Psoas muscle (tissue), 8 donors: ENCODE results near the gene ALG12. TPM values are rescaled to one million over a fixed set of nuclear protein-coding genes. Genes with fewer than 3 reads are reported as not detected.

Experiments
- ATAC-seq, 4 donors: fragments of 200-7000 bp; cut with Tn5 transposase; one replicate each; pipeline ENCODE4 v1.9.1; 2020; ENCODE audit warnings: moderate library complexity in 3 of 4, mild to moderate bottlenecking in 2 of 4
- DNase-seq, 2 donors: peaks; one replicate each; pipeline ENCODE4 v3.0.0-alpha.2; 2020
- H3K27ac ChIP-seq: fragments of 200-600 bp; one replicate; pipeline ENCODE4 v1.8.0; 2022
- H3K27me3 ChIP-seq, 3 donors: fragments of 200-600 bp in 1 of 3; one replicate each; pipeline versions ENCODE4 v1.6.1 to v1.8.0; 2013 to 2022; ENCODE audit warnings: low read length in 2 of 3, mild to moderate bottlenecking in 2 of 3, moderate library complexity in 1 of 3; ENCODE audit not compliant: insufficient read depth in 3 of 3
- H3K36me3 ChIP-seq, 2 donors: fragments of 200-600 bp in 1 of 2; one replicate each; pipeline versions ENCODE4 v1.6.1 to v1.8.0; 2013 to 2022; ENCODE audit warnings: low read depth in 1 of 2, mild to moderate bottlenecking in 1 of 2, moderate library complexity in 1 of 2; ENCODE audit not compliant: insufficient read depth in 1 of 2
- H3K4me1 ChIP-seq: fragments of 200-600 bp; one replicate; pipeline ENCODE4 v1.8.0; 2022
- H3K4me3 ChIP-seq: fragments of 200-600 bp; one replicate; pipeline ENCODE4 v1.8.0; 2022; ENCODE audit warnings: mild to moderate bottlenecking
- H3K9me3 ChIP-seq: fragments of 200-600 bp; one replicate; pipeline ENCODE4 v1.8.0; 2022
- CTCF ChIP-seq: fragments of 200-600 bp; IDR thresholded peaks from one replicate; pipeline ENCODE4 v1.8.0; 2022; ENCODE audit warnings: antibody characterized with exemption
- WGBS, 3 donors: extraction: QIAGEN DNeasy Blood & Tissue Kit; methylation state at CpG; one replicate each; pipeline versions ENCODE4 v1.1.6 to v1.1.7; 2013; 5-methylcytosine and 5-hydroxymethylcytosine counted together
- intact Hi-C, 2 donors: fragments of 100-400 bp; cut with DNase I; formaldehyde crosslinking; loops; one replicate each; pipeline versions ENCODE4 v1.11.0 to v1.14.2; 2022
- polyA plus RNA-seq, 3 donors: library from polyadenylated mRNA; stranded (reverse); fragments of 200-250 nt; gene quantifications; one replicate each; pipeline ENCODE4 v1.2.3, GENCODE V29; 2013
- total RNA-seq, 4 donors: library from RNA; stranded (reverse); fragmentation: NEBNext Ultra II Directional in 2 of 4; extraction: Animal tissue kit (Norgen Biotek cat#: 25700) in 2 of 4; gene quantifications; one replicate each; pipeline versions ENCODE4 v1.2.1 to v1.2.4, GENCODE V29; 2021 to 2023
- donor health status: healthy with polysubstance abuse.
- donor health status: DM: no; HTN: no; CAD: no; lungs with moderate emphysema.
- donor health status: Bipolar disorder and iron deficiency.
- donor health status: healthy.
- donor health status: DM: yes; HTN: yes; CAD: no.
- donor health status: DM: no; HTN: no; CAD: no.
- donor health status: DM: no; HTN: no; CAD: no.
- donor health status: DM: yes; HTN: yes; CAD: no.

The ALG12 gene
- total and polyA plus RNA-seq, 7 donors = 6.5 to 11.0 (median 8.2) TPM

- ATAC-seq = no peak
- no peak for TF ChIP-seq CTCF
- no peak overlapping the region for H3K4me3 ChIP-seq
- H3K9me3 ChIP-seq = peaks cover 5% of the 10 kb centered on the region
- H3K27ac ChIP-seq = no peak overlapping the region
- WGBS, 3 donors = 78 to 83% (median 79%) methylated on average over 8 of the region's 8 CpGs
- H3K4me1 ChIP-seq = peaks cover 10% of the 10 kb centered on the region
- peaks cover 0 to 8% of the 10 kb centered on the region in 2 donors for H3K36me3 ChIP-seq
- intact Hi-C loops = no loop called here
- H3K27me3 ChIP-seq = no peaks in the 10 kb centered on the region
- no peak for DNase-seq
Observed at GRCh38 chr22:49894322-49895054, 23.8 kb downstream of the ALG12 start.

- ATAC-seq (peak in 3 of 4 donors; percentile 52 to 60 (median 59)), DNase-seq (no peak)
- peaks cover 5% of the 10 kb centered on the region for H3K9me3 ChIP-seq
- peaks cover 0 to 11% of the 10 kb centered on the region in 2 donors for H3K36me3 ChIP-seq
- H3K27me3 ChIP-seq = no peaks in the 10 kb centered on the region
- intact Hi-C loops = no loop called here
- peak overlapping the region; percentile 70 for H3K27ac ChIP-seq
- H3K4me1 ChIP-seq = peaks cover 10% of the 10 kb centered on the region
- WGBS, 3 donors = 54 to 60% (median 54%) methylated on average over 4 of the region's 4 CpGs
- H3K4me3 ChIP-seq = no peak overlapping the region
- TF ChIP-seq CTCF = no peak
Observed at GRCh38 chr22:49893025-49893424, 25.2 kb downstream of the ALG12 start.

- peak overlapping the region; percentile 70 for H3K27ac ChIP-seq
- TF ChIP-seq CTCF = no peak
- no peak overlapping the region for H3K4me3 ChIP-seq
- H3K9me3 ChIP-seq = peaks cover 5% of the 10 kb centered on the region
- H3K36me3 ChIP-seq = peaks cover 0 to 17% of the 10 kb centered on the region in 2 donors
- ATAC-seq (peak; percentile 80 to 93 (median 91)), DNase-seq (peak; percentile 62 to 82)
- intact Hi-C loops = no loop called here
- no peaks in the 10 kb centered on the region for H3K27me3 ChIP-seq
- WGBS, 3 donors = 43 to 61% (median 50%) methylated on average over 4 of the region's 4 CpGs
- peaks cover 10% of the 10 kb centered on the region for H3K4me1 ChIP-seq
Observed at GRCh38 chr22:49892226-49892899, 25.9 kb downstream of the ALG12 start.

GRCh38 chr22:49889071-49889470 is 29.2 kb downstream of the ALG12 start:
- DNase-seq = no peak
- TF ChIP-seq CTCF = no peak
- WGBS, 3 donors = 87 to 89% (median 88%) methylated on average over 5 of the region's 5 CpGs
- no peaks in the 10 kb centered on the region for H3K9me3 ChIP-seq
- ATAC-seq = no peak
- peaks cover 0 to 48% of the 10 kb centered on the region in 2 donors for H3K36me3 ChIP-seq
- intact Hi-C loops = no loop called here
- no peaks in the 10 kb centered on the region for H3K27me3 ChIP-seq
- H3K27ac ChIP-seq = no peak overlapping the region
- no peak overlapping the region for H3K4me3 ChIP-seq
- peaks cover 10% of the 10 kb centered on the region for H3K4me1 ChIP-seq
